PC-3 (cell line): Measurements from ENCODE around the gene RGS8.

Experiments
- CTCF ChIP-seq: fragments of 300-600 bp; sonication (generic); conservative IDR thresholded peaks from 2 replicates; pipeline ENCODE4 v1.5.1; 2017; ENCODE audit warnings: antibody characterized with exemption, low read depth, mild to moderate bottlenecking, low read length
- EZH2phosphoT487 ChIP-seq: fragments of 300-600 bp; sonication (generic); IDR thresholded peaks from 2 replicates; pipeline ENCODE4 v1.6.1; 2018; ENCODE audit warnings: mild to moderate bottlenecking, antibody characterized with exemption, low read length, borderline replicate concordance

- TF ChIP-seq CTCF (no peak), EZH2phosphoT487 (no peak)
These were observed 828 bp upstream of the RGS8 start for GRCh38 chr1:182685215-182685614.
